Endothelial cell of umbilical vein (primary cell): ENCODE results near the gene RETSAT. TPM values are rescaled to one million over a fixed set of nuclear protein-coding genes. Genes with fewer than 3 reads are reported as not detected.
"Not testable (repeated sequence)": the region's sequence is repeated elsewhere in the genome, so short reads cannot be mapped to it uniquely, and the experiment has no call there.

ENCODE experiments used
- BruUV-seq: library from RNA; stranded (reverse); fragments of 400-500 nt; replicated peaks from 2 replicates; lab custom pipeline; 2021; lab: Mats Ljungman, UMichigan
- CTCF ChIA-PET: fragments of 300-600, 350-600 bp; sonication (Branson Sonifier 250); formaldehyde crosslinking; loops from one replicate; lab custom pipeline; 2021; ENCODE audit warnings: antibody characterized with exemption, inconsistent platforms; lab: Charles Lee
- POLR2A ChIA-PET: fragments of 300-600, 350-600 bp; sonication (Branson Sonifier 250); formaldehyde crosslinking; loops from one replicate; lab custom pipeline; 2021; ENCODE audit warnings: antibody characterized with exemption, inconsistent platforms; lab: Charles Lee
- DNase-seq: peaks from one replicate; pipeline ENCODE4 v3.0.0-alpha.2; 2011; ENCODE audit warnings: low read depth, low spot score
- FAIRE-seq: peaks from 2 replicates; lab custom pipeline; 2011; peaks lifted over from hg19 to GRCh38; lab: Jason Lieb, UNC
- H2AFZ ChIP-seq: 2 replicates; pipeline ENCODE4 v1.6.0; 2012; ENCODE audit warnings: low read depth, low read length, control low read depth, inconsistent platforms
- H3K27ac ChIP-seq: 2 replicates; pipeline ENCODE4 v1.5.1; 2011; ENCODE audit warnings: low read depth, mild to moderate bottlenecking, control low read depth, low read length, moderate library complexity; ENCODE audit not compliant: insufficient read depth
- H3K27me3 ChIP-seq, 2 experiments: 2 replicates each; pipeline versions ENCODE4 v1.6.0 to v1.6.1; 2011; ENCODE audit warnings: low read length in 2 of 2, mixed read lengths in 1 of 2; ENCODE audit not compliant: control insufficient read depth in 2 of 2, insufficient read depth in 2 of 2
- H3K36me3 ChIP-seq, 2 experiments: 2 replicates in 1 of 2; 3 replicates in 1 of 2; pipeline ENCODE4 v1.5.1; 2011; ENCODE audit warnings: low read length in 2 of 2, mild to moderate bottlenecking in 1 of 2, moderate library complexity in 1 of 2; ENCODE audit not compliant: control insufficient read depth in 2 of 2, insufficient read depth in 2 of 2; ENCODE audit errors: extremely low read depth in 1 of 2
- H3K4me1 ChIP-seq: 3 replicates; pipeline ENCODE4 v1.5.1; 2011; ENCODE audit warnings: mild to moderate bottlenecking, low read length; ENCODE audit not compliant: control insufficient read depth, insufficient read depth; ENCODE audit errors: extremely low read depth
- H3K4me2 ChIP-seq: 2 replicates; pipeline ENCODE4 v1.6.1; 2011; ENCODE audit warnings: low read length, control low read depth, mixed read lengths; ENCODE audit not compliant: insufficient read depth
- H3K4me3 ChIP-seq, 3 experiments: fragments of 200-600 bp in 1 of 3; sonication (generic), shearing (Covaris generic) in 1 of 3; replicated peaks in 1 of 3; 2 replicates each; pipeline ENCODE4 v1.5.1; 2011 to 2016; ENCODE audit warnings: control low read depth in 3 of 3, low read length in 3 of 3, mild to moderate bottlenecking in 2 of 3, inconsistent platforms in 1 of 3, low read depth in 1 of 3, moderate library complexity in 1 of 3; ENCODE audit not compliant: insufficient read depth in 1 of 3
- H3K79me2 ChIP-seq: 2 replicates; pipeline ENCODE4 v1.6.0; 2012; ENCODE audit warnings: low read length, inconsistent platforms; ENCODE audit not compliant: control insufficient read depth, insufficient read depth
- H3K9ac ChIP-seq: replicated peaks from 2 replicates; pipeline ENCODE3; 2011; ENCODE audit warnings: low read length, control low read depth; ENCODE audit not compliant: insufficient read depth; ENCODE audit errors: extremely low read depth
- H3K9me1 ChIP-seq: replicated peaks from 3 replicates; pipeline ENCODE4 v1.6.0; 2011; ENCODE audit warnings: mild to moderate bottlenecking, low read length; ENCODE audit not compliant: control insufficient read depth, insufficient read depth; ENCODE audit errors: extremely low read depth
- H3K9me3 ChIP-seq: replicated peaks from 2 replicates; pipeline ENCODE4 v1.5.1; 2012; ENCODE audit warnings: low read length, inconsistent platforms; ENCODE audit not compliant: control insufficient read depth, insufficient read depth
- H4K20me1 ChIP-seq: replicated peaks from 2 replicates; pipeline ENCODE3; 2011; ENCODE audit warnings: mild to moderate bottlenecking, low read length; ENCODE audit not compliant: control insufficient read depth, insufficient read depth; ENCODE audit errors: extremely low read depth
- EZH2 ChIP-seq: IDR thresholded peaks from 2 replicates; pipeline ENCODE4 v1.6.1; 2012; ENCODE audit warnings: borderline replicate concordance, low read depth, mild to moderate bottlenecking, moderate library complexity, low read length, inconsistent platforms; ENCODE audit not compliant: severe bottlenecking
- FOS ChIP-seq: IDR thresholded peaks from 2 replicates; pipeline ENCODE4 v1.6.1; 2011; ENCODE audit warnings: mild to moderate bottlenecking, low read length, moderate library complexity, borderline replicate concordance; ENCODE audit not compliant: insufficient read depth
- GATA2 ChIP-seq: IDR thresholded peaks from 2 replicates; pipeline ENCODE4 v1.7.0; 2011; ENCODE audit warnings: low read depth, mild to moderate bottlenecking, moderate library complexity, mixed read lengths, low read length; ENCODE audit not compliant: insufficient read length, insufficient read depth
- JUN ChIP-seq: IDR thresholded peaks from 2 replicates; pipeline ENCODE4 v1.6.1; 2011; ENCODE audit warnings: borderline replicate concordance, low read depth; ENCODE audit not compliant: insufficient read length, insufficient read depth
- MYC ChIP-seq: IDR thresholded peaks from one replicate; pipeline ENCODE4 v1.6.1; 2011; ENCODE audit warnings: mild to moderate bottlenecking, low read depth, low read length
- POLR2A ChIP-seq: IDR thresholded peaks from 2 replicates; pipeline ENCODE4 v1.6.1; 2012; ENCODE audit warnings: low read depth, mild to moderate bottlenecking, control low read depth, low read length
- POLR2AphosphoS5 ChIP-seq: IDR thresholded peaks from 2 replicates; pipeline ENCODE4 v1.6.1; 2012; ENCODE audit warnings: low read depth, mild to moderate bottlenecking, control low read depth, low read length, moderate library complexity; ENCODE audit not compliant: insufficient read depth
- dilution Hi-C: fragments of 300-500 bp; cut with MboI; formaldehyde crosslinking; loops from one replicate; pipeline ENCODE4 v1.15.0; 2019; ENCODE audit warnings: low sequenced_read_pairs; ENCODE audit not compliant: extremely low pct_ligation_motif_present
- intact Hi-C: fragments of 100-400 bp; cut with micrococcal nuclease; formaldehyde crosslinking; loops from one replicate; pipeline ENCODE4 v1.10.0; 2022
- polyA plus RNA-seq, 4 experiments: library from polyadenylated mRNA; depleted of rRNA in 3 of 4; stranded (reverse) in 3 of 4; unstranded in 1 of 4; fragments of >200 nt; gene quantifications; 2 replicates each; pipeline versions ENCODE4 v1.2.1 to v1.2.3, GENCODE V29; 2011 to 2012; ENCODE audit warnings: missing spikeins in 1 of 4
- total RNA-seq: library from RNA; stranded (reverse); gene quantifications from 2 replicates; pipeline ENCODE4 v1.2.3, GENCODE V29; 2021
- TF ChIP-seq, protein P1 (sequence below), 2 donors: IDR thresholded peaks; 1 replicate in 1 of 2; 2 replicates in 1 of 2; pipeline ENCODE4 v1.5.1; 2011; ENCODE audit warnings: low read length in 2 of 2, mild to moderate bottlenecking in 2 of 2, moderate library complexity in 2 of 2, control low read depth in 1 of 2, inconsistent platforms in 1 of 2, low read depth in 1 of 2; ENCODE audit not compliant: insufficient read depth in 1 of 2; ENCODE audit errors: extremely low read depth in 1 of 2
- TF ChIP-seq, protein P2 (sequence below): IDR thresholded peaks from 2 replicates; pipeline ENCODE4 v1.6.1; 2011; ENCODE audit not compliant: insufficient read depth, insufficient read length

Gene RETSAT
- total and polyA plus RNA-seq, 2 donors (not counting 3 experiments of a cell fraction or from before 2014, with no cell fraction given) = 43.8 to 59.1 TPM

DNA sequence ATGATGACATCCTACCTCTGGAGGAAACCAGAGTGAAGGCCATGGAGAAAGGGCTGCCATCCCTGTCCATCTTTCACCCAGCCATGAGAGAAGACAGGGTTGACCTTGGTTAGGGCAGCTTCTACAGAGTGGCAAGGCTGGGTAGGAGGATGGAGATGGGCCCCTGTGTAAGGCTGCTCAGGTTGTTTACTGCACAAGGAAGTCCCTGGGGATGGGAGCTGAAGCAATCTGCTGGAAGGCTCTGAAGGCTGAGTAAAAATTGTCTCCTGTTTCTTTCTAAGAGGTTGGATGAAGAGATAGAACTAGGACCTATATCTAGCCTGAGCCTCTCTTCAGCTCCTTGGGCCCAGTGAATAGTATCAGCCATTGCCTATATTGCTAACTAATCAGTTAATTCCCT, 14.6 kb upstream of the RETSAT start:
- H3K27ac ChIP-seq = no peak overlapping the region
- no peaks in the 10 kb centered on the region for H3K27me3 ChIP-seq
- no peaks in the 10 kb centered on the region for H4K20me1 ChIP-seq
- no TSS peak for BruUV-seq
- H3K4me2 ChIP-seq = no peak overlapping the region
- H3K9me3 ChIP-seq = no peaks in the 10 kb centered on the region
- ChIA-PET POLR2A (no interaction called here), CTCF (interaction anchor here (0.6 kb wide), 1 partner anchor 263 kb away, joined by 3 read pairs; no protein-coding TSS in a partner anchor)
- H2AFZ ChIP-seq = no peak overlapping the region
- FAIRE-seq (no peak), DNase-seq (no peak)
- TF ChIP-seq POLR2A = no peak
- TF ChIP-seq JUN = no peak
- dilution Hi-C loops (no loop called here), intact Hi-C loops (no loop called here)
- H3K4me3 ChIP-seq = no peak overlapping the region
- H3K79me2 ChIP-seq = no peaks in the 10 kb centered on the region
- no peaks in the 10 kb centered on the region for H3K9me1 ChIP-seq
- peaks cover 0 to 1% of the 10 kb centered on the region in 2 experiments for H3K36me3 ChIP-seq
- no peak overlapping the region for H3K9ac ChIP-seq
- H3K4me1 ChIP-seq = no peaks in the 10 kb centered on the region

DNA sequence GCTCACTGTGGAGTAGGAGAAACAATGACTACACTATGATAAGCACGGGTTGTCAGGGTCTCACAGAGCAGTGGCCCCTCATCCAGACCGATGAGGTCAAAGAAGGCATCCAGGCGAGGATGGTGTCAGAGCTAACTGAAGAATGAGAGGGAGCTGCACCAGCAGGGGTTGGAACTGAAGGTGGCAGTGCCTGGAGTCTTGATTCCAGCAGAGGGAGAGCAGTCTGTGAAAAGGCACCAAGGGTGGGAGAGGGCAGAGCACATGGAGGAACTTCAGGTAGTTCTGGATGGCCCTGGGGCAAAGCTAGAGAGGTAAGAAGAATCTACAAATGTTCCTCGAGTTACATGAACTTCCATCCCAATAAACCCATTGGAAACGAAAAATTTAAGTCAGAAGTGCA, 12.9 kb upstream of the RETSAT start:
- no peak overlapping the region for H3K4me3 ChIP-seq
- dilution Hi-C loops = no loop called here

DNA sequence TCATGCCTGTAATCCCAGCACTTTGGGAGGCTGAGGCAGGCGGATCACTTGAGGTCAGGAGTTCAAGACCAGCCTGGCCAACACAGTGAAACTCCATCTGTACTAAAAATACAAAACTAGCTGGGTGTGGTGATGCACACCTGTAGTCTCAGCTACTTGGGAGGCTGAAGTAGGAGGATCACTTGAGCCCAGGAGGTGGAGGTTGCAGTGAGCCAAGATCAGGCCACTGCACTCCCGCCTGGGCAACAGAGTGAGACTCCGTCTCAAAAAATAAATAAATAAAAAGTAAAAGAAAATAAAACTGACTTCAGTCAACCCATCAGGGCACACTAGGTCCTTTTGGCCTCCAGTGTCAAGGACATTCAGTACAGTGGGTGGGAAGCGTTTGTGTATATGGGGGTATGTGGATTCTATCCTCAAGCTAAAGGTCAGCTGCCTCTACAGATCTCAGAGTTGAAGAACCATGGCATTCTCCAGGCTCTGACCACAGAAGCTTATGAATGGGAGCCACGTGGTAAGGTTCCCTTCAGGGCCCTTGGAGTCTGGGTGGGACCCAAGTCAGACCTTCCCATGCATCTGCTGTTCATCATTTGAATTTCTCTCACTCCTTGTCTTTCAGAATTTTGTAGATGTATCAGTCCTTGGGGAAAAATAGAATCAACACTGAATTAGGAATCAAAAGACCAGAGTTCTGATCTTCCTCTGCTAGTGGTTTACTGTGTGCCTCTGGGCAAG, 8.5 kb upstream of the RETSAT start:
- H3K36me3 ChIP-seq, H3K9ac ChIP-seq, DNase-seq, dilution Hi-C loops, H2AFZ ChIP-seq, POLR2A ChIA-PET, intact Hi-C loops, H3K9me3 ChIP-seq, H3K27ac ChIP-seq, BruUV-seq, H3K27me3 ChIP-seq, H3K4me2 ChIP-seq, CTCF ChIA-PET, H3K4me3 ChIP-seq, H3K4me1 ChIP-seq, H3K9me1 ChIP-seq, FAIRE-seq, H3K79me2 ChIP-seq, H4K20me1 ChIP-seq: not testable (repeated sequence)

More for the DNA sequence above, 12.9 kb upstream of the RETSAT start:
- Histone ChIP-seq H3K9me3 (no peaks in the 10 kb centered on the region), H2AFZ (no peak overlapping the region), H4K20me1 (no peaks in the 10 kb centered on the region), H3K9me1 (no peaks in the 10 kb centered on the region), H3K4me1 (no peaks in the 10 kb centered on the region), H3K36me3 (peaks cover 0 to 2% of the 10 kb centered on the region in 2 experiments), H3K27me3 (no peaks in the 10 kb centered on the region), H3K79me2 (no peaks in the 10 kb centered on the region), H3K9ac (no peak overlapping the region), H3K27ac (no peak overlapping the region), H3K4me2 (no peak overlapping the region)
- FAIRE-seq (no peak), DNase-seq (no peak)
- BruUV-seq = no TSS peak
- TF ChIP-seq EZH2 = no peak
- no peak for TF ChIP-seq GATA2
- TF ChIP-seq POLR2AphosphoS5 = no peak
- TF ChIP-seq MYC = no peak
- TF ChIP-seq POLR2A = no peak
- TF ChIP-seq, protein P1, sequence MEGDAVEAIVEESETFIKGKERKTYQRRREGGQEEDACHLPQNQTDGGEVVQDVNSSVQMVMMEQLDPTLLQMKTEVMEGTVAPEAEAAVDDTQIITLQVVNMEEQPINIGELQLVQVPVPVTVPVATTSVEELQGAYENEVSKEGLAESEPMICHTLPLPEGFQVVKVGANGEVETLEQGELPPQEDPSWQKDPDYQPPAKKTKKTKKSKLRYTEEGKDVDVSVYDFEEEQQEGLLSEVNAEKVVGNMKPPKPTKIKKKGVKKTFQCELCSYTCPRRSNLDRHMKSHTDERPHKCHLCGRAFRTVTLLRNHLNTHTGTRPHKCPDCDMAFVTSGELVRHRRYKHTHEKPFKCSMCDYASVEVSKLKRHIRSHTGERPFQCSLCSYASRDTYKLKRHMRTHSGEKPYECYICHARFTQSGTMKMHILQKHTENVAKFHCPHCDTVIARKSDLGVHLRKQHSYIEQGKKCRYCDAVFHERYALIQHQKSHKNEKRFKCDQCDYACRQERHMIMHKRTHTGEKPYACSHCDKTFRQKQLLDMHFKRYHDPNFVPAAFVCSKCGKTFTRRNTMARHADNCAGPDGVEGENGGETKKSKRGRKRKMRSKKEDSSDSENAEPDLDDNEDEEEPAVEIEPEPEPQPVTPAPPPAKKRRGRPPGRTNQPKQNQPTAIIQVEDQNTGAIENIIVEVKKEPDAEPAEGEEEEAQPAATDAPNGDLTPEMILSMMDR (IDR thresholded peaks at IDR 0.05; ENCODE audit: extremely low read depth in 1 of 2, insufficient read depth in 1 of 2, low read depth in 1 of 2, low read length in 2 of 2) = no peak
- no peak for TF ChIP-seq JUN
- TF ChIP-seq, protein P2, sequence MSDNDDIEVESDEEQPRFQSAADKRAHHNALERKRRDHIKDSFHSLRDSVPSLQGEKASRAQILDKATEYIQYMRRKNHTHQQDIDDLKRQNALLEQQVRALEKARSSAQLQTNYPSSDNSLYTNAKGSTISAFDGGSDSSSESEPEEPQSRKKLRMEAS = no peak
- no peak for TF ChIP-seq FOS
- ChIA-PET CTCF (no interaction called here), POLR2A (no interaction called here)
- intact Hi-C loops = no loop called here
